Uterus (tissue), 2 donors: ENCODE results near the gene MYH11.

Experiments used
- POLR2A ChIP-seq, 2 donors: fragments of 450-650 bp; IDR thresholded peaks; one replicate each; pipeline ENCODE4 v1.6.1; 2016; ENCODE audit warnings: antibody characterized with exemption in 2 of 2, mild to moderate bottlenecking in 1 of 2, moderate library complexity in 1 of 2
- TF ChIP-seq, protein P1 (sequence below), 4 experiments: fragments of 200-600 bp in 2 of 4; fragments of 450-650 bp in 2 of 4; sonication (generic) in 2 of 4; IDR thresholded peaks; one replicate each; pipeline ENCODE4 v1.5.1; 2016 to 2019; ENCODE audit warnings: antibody characterized with exemption in 4 of 4, mild to moderate bottlenecking in 2 of 4, moderate library complexity in 1 of 4

DNA sequence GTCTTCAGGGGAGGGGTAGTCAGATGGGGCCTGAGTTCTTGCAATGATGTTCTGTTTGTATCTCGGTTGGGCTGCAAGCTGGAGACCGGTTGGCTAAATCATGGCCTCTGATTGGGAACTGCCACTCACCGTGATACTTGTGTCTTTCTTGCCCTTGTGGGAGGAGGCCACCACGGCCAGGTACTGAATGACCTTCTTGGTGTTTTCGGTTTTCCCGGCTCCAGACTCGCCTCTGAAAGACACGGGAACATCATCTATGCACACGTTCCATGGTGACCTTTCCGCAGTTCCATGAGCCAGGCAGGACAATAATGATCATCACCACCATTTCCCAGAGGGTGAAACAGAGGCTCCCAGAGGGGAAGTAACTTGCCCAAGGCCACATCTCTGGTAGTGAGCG lies 70.3 kb downstream of the MYH11 start:
- TF ChIP-seq, protein P1, sequence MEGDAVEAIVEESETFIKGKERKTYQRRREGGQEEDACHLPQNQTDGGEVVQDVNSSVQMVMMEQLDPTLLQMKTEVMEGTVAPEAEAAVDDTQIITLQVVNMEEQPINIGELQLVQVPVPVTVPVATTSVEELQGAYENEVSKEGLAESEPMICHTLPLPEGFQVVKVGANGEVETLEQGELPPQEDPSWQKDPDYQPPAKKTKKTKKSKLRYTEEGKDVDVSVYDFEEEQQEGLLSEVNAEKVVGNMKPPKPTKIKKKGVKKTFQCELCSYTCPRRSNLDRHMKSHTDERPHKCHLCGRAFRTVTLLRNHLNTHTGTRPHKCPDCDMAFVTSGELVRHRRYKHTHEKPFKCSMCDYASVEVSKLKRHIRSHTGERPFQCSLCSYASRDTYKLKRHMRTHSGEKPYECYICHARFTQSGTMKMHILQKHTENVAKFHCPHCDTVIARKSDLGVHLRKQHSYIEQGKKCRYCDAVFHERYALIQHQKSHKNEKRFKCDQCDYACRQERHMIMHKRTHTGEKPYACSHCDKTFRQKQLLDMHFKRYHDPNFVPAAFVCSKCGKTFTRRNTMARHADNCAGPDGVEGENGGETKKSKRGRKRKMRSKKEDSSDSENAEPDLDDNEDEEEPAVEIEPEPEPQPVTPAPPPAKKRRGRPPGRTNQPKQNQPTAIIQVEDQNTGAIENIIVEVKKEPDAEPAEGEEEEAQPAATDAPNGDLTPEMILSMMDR (IDR thresholded peaks at IDR 0.05) = no peak
- no peak for TF ChIP-seq POLR2A (IDR thresholded peaks at IDR 0.05)
